ENCODE measurements around the gene ARID5A.

ARID5A gene

GRCh38 chr2:96522304-96523203 lies 14.0 kb upstream of the ARID5A start:
- no peak overlapping the region for H3K4me3 ChIP-seq (ENCODE audit: control insufficient read depth, low read depth, low read length)
- DNase-seq (ENCODE audit: low read depth), result no peak
- no peak for TF ChIP-seq CTCF (conservative IDR thresholded peaks at IDR 0.05; ENCODE audit: control insufficient read depth, insufficient read depth, low read depth, low read length)

GRCh38 chr2:96523659-96524481 lies 12.7 kb upstream of the ARID5A start:
- no peak overlapping the region for H3K4me3 ChIP-seq (ENCODE audit: control insufficient read depth, low read depth, low read length)
- peak; percentile 89 for DNase-seq (ENCODE audit: low read depth)
- no peak for TF ChIP-seq CTCF (conservative IDR thresholded peaks at IDR 0.05; ENCODE audit: control insufficient read depth, insufficient read depth, low read depth, low read length)

GRCh38 chr2:96524482-96525210 lies 11.9 kb upstream of the ARID5A start:
- H3K4me3 ChIP-seq (ENCODE audit: control insufficient read depth, low read depth, low read length), result no peak overlapping the region
- no peak for TF ChIP-seq CTCF (conservative IDR thresholded peaks at IDR 0.05; ENCODE audit: control insufficient read depth, insufficient read depth, low read depth, low read length)
- DNase-seq (ENCODE audit: low read depth), result no peak

GRCh38 chr2:96525211-96525507 lies 11.4 kb upstream of the ARID5A start:
- TF ChIP-seq CTCF (conservative IDR thresholded peaks at IDR 0.05; ENCODE audit: control insufficient read depth, insufficient read depth, low read depth, low read length), result no peak
- H3K4me3 ChIP-seq (ENCODE audit: control insufficient read depth, low read depth, low read length), result no peak overlapping the region
- no peak for DNase-seq (ENCODE audit: low read depth)

GRCh38 chr2:96526101-96526591 lies 10.4 kb upstream of the ARID5A start:
- H3K4me3 ChIP-seq (ENCODE audit: control insufficient read depth, low read depth, low read length), result no peak overlapping the region
- no peak for DNase-seq (ENCODE audit: low read depth)
- TF ChIP-seq CTCF (conservative IDR thresholded peaks at IDR 0.05; ENCODE audit: control insufficient read depth, insufficient read depth, low read depth, low read length), result no peak

GRCh38 chr2:96526615-96527285 lies 9.8 kb upstream of the ARID5A start:
- TF ChIP-seq CTCF (conservative IDR thresholded peaks at IDR 0.05; ENCODE audit: control insufficient read depth, insufficient read depth, low read depth, low read length), result no peak
- H3K4me3 ChIP-seq (ENCODE audit: control insufficient read depth, low read depth, low read length), result peak overlapping the region; percentile 37
- no peak for DNase-seq (ENCODE audit: low read depth)

All from fibroblast of mammary gland (primary cell).